ENCODE results near the gene SERPINB12.

SERPINB12 gene, protein sequence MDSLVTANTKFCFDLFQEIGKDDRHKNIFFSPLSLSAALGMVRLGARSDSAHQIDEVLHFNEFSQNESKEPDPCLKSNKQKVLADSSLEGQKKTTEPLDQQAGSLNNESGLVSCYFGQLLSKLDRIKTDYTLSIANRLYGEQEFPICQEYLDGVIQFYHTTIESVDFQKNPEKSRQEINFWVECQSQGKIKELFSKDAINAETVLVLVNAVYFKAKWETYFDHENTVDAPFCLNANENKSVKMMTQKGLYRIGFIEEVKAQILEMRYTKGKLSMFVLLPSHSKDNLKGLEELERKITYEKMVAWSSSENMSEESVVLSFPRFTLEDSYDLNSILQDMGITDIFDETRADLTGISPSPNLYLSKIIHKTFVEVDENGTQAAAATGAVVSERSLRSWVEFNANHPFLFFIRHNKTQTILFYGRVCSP

DNA sequence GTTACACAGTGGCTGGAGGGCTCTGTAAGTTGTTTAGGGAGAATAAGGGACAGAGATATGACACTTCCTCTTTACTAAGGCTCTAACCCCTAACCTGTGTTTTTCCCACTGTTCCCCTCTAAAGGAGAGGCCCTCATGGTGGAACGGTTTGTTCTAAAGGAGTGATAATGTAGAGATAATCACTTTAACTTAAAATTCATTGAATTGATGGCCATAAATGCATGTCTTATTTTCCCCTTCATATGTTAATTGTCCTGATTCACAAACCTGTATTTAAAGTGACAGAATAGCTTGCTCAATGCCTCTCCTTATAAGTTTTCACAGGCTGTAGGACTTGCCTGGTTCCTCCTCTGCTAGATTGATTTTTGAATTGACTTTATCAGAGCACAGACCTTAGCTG is at the start of gene SERPINB12:
TSS of gene SERPINB12 (plus strand) at position 301 of the 400 bp plus-strand sequence. CDS start 13,791 bp downstream, outside the sequence.
- no peak for FAIRE-seq

DNA sequence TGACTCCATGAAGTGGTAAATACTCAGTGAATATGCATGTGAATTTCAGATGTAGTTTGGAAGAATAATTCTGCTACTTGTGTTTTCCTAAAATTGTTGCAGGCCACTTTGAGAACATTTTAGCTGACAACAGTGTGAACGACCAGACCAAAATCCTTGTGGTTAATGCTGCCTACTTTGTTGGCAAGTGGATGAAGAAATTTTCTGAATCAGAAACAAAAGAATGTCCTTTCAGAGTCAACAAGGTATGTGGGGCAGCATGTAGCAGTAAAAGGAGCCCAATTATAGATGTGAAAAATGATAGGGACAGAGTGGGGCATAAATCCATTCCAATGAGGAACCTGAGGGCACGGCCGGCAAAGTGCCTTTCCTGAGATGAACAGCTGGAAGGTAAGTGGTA is 49.3 kb upstream of the SERPINB12 start:
- FAIRE-seq, result no peak

DNA sequence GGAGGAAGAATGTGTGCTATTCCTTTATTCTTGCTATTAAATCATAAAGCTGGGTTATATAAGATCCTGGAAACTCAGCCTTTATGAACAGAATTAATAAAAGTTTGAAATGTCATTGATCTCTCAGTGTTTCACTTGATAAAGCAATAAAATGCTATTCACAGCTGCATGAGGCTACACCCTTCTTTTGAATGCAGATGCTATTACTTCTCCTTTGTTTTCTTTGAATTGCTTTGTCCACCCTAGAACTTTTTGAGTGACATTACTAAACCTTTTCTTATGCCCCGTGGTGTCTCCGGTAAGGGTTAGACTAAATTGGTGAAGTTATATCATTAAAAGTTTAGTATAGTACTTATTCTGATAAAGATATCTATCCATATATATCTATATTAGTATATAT is 46.5 kb upstream of the SERPINB12 start:
- FAIRE-seq, result no peak

DNA sequence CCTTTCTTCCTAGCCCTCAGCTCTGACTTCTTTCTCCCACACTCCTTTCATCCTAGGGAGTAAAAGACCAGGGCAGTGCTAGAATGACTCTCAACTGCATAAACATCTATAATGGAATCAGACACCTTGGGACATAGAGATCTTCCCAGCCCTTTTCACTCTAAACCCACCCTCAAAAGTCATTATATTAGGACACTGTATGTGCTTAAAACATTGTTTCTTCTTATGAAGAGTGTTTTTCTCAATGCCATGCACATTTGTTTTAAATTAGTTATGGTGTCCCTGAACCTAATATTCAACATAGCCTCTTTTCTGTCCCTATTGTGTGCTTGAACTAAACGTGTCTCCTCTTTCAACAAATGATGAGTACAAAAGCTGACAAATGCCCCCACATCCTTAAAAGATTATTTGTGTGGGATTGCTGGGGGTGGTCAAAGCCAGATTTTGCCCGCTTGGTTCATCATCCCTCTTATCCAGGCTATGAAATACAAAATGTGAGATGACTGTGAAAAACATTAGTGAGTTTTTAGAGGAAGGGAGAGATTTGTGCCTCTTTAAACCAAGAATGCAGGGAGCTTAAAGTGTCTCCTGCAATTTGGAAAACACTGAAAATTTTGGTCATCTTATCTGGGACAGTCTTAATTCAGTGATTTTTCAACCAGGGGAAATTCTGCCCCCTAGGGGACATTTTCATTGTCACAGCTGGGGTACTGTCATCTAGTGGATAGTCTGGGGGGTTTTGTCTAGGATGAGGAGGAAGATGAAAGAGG is 36.4 kb upstream of the SERPINB12 start:
- FAIRE-seq, result no peak

DNA sequence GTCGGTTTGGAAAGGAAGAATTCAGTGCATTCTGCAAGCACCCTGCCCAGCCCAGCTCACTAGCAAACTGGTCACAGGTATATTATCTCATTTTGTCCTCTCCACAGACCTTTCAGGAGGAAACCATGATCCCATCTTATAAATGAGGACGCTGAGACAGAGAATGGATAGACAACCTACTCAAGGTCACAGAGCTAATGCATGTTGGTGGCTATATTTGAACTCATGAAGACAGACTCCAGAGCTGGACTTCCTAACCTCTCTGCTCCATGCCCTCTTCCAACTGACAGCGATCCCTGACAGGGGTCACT is 35.9 kb upstream of the SERPINB12 start:
- FAIRE-seq, result no peak

DNA sequence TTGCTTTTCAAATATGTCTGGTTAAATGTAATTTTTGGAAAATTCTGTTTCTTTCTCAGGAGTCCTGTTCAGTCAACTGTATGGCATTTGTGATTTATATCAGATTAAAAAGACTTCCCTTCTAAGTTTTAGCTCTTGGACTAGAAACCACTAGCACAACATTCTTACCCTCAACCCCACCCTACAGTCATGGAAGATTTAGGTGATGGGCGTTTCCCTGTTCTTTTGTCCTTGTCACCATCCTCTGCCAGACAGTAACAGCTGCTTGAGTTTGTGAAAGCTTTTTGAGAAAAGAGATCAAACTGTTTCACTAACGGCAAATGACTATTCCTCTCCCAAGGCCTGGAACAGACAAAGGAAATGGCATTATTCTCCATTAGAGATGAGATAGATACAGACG is 33.6 kb upstream of the SERPINB12 start:
- no peak for FAIRE-seq

DNA sequence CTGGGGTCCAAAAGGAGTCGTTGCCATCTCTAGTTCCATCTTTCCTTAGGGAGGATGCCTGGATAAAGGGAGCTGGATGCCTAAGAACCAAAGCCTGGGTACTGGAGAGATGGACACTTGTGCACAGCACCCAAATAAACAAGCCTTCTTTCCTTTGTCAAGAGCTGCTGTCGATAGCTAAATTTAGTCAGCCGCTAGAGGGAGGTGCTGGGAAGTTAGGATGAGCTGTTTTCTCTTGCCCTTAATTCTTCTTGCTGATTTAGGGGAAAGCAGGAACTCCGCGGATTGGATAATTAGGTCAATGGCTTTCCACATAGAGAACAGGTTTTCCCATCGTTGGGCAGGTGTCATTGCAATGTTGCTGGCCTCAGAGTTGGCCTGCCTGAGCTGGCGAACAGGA is 30.9 kb upstream of the SERPINB12 start:
- no peak for FAIRE-seq

DNA sequence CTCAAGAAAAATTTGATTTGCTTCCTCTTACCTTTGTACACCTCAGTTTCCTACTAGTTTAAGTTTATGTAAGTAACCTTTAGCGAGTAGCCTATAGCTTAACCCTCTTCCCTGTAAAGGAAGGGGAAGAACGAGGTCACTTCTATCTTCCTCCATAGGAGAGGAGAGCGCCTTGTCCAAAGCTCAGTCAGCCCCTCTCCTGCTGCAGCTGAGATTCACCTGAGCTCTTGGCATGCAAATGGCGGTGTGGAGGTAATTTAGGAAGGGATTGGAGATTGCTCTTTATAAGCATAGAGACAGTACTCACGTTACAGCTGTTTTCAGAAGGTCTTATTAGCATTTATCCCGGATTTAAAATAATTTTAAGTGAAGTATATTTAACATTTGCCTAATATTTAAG is 27.8 kb upstream of the SERPINB12 start:
- no peak for FAIRE-seq

DNA sequence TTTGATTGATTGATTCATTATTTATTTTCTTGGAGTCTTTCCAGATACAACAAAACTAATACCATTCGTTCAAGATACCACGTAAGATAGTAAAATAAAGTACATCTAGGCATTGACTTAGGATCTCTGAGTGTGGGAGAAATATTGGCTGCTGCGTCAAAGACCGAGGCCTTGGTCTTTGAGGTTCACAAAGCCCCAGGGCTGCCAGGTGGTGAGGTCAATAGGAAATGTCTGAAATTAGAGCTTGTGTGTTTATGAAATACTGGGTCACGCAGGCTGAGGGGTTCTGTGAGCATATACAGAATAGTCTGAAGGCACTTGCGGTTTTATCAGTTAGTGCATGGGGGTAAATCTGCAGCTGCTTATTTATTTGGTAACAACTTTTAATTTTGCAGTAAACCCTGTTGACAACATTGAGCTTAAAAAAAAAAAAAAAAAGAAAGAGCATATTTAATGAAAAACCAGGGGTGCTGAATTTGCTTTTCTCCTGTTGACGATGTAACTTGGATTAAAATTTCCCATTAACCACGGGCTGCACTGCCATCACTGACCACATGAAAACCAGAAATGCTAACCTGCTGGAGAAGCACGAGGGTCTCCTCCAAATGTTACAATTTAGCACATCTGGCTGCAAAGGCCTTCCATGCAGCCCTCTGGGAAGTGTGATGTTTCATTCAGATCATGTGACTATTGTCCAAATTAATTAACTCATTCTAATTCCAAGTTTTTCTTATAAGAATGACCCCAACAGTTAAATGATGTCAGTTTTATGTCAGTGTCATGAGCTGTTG is 27.1 kb upstream of the SERPINB12 start:
- no peak for FAIRE-seq

DNA sequence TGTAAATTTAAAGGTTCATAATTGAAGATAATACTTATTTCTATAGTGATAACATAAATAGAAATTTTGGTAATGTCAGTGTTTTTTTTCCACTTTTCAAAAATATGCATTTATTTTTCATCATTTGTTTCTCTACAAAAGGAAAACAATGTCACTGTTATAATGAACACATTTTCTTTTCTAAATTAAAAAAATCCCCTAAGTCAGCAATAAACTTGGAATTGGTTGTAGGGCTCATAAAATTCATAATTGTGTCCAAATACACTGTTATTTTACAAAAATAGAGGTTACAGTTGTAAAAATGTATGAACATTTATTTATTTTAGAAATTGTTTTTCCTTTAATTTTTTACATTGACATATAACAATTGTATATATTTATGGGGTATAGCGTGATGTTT is 26.4 kb upstream of the SERPINB12 start:
- FAIRE-seq, result no peak

DNA sequence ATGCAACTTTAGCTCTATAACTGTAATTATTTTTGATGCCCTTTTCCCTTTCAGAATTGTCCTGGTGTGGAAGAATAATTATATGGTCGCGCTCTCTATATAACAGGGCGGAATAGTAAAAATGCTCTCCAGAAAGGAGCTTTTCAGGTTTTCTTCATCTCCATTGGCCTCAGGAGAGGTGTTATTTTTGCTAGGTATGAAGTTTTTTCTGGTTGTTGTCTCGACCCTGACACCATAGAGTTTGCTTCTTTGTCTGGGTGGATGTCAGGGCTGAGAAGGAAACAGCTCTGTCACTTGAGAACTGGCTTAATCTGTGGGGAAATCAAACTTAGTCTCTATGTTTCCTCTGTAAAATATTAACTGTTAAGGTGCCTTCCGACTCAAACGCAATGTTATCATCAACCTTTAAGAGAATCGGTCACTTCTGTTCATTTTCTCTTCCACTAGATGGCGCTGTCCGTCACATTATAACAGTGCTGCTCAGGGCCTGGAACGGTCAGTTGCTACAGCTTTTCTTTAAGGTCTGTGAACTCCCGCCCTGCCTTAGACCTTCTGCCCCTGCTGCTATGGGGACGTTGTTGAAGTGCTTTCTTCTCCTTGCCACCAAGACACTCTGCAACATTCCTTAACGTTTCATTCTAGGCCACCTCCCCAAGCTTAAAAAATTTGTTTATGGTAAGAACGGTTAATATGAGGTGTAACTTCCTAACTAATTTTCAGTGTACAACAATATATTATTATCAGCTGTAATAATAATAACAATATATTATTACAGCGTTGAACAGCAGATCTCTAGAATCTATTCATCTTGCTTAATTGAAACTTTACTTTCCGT is 23.8 kb upstream of the SERPINB12 start:
- peak; percentile 48 for FAIRE-seq

DNA sequence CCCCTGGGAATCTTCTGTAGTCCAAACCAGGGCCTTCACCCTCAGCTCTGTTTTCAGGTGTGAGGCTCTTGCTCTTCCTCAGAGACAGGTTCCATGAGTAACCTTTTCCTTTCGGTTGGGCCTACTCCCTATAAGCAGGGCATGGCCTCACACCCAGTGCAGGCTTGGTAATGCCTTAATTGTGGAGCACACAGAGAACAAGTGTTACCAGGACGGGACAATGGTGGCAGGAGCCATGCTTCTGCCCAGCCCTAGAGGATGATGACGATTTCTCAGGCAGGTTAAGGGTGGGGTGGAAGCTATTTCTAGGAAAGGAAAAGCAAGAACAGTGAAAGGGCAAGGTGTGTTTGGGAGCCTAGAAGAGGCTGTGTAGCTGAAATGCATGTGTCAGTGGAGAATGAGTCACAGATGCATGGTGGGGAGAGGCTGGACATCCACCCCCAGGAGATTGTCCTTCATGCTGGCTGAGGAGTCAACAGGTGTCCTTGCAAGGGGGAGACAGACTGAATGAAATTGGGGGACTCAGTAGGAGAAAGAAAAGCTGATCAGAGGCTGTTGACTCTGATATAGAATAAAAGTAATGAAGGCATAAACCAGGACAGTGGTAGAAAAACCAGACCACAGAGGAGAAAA is 22.0 kb upstream of the SERPINB12 start:
- FAIRE-seq, result no peak

DNA sequence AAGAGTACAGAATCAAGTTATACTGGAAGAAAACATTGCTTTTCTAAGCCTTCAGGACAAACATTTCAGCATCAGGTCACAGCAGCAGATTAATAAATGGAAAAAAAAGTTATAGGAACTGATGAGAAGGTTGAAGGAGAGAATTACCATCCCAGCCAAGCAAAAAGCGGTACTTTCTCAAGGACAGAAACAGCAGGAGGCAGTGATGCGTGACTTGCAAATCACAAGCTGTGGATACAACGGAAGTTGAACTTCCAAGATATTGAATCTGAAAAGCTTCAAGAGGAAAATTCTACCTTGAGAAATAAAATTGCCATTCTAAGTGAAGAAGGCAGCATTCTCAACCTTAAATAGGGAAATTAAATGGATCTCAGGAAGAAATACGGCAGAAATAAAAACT is 18.5 kb upstream of the SERPINB12 start:
- FAIRE-seq, result no peak

DNA sequence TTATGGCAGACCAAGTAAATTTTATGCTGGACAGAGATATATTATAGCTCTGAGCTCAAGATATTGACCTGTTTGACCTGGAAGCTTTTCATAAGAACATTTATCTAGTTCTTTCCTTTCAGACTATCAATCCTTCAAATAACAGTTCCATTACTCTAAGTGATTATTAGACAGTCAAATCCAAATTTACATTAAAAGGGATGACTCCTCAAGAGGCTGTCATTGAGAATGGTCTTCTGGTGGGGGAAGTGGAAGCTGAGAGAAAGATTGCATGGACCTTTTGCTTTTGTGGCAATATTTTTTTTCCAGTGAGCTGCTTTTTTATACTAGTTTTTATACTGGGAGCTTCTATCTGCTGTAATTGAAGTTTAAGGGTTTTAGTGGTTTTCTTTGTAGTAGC is 14.9 kb upstream of the SERPINB12 start:
- FAIRE-seq, result no peak

DNA sequence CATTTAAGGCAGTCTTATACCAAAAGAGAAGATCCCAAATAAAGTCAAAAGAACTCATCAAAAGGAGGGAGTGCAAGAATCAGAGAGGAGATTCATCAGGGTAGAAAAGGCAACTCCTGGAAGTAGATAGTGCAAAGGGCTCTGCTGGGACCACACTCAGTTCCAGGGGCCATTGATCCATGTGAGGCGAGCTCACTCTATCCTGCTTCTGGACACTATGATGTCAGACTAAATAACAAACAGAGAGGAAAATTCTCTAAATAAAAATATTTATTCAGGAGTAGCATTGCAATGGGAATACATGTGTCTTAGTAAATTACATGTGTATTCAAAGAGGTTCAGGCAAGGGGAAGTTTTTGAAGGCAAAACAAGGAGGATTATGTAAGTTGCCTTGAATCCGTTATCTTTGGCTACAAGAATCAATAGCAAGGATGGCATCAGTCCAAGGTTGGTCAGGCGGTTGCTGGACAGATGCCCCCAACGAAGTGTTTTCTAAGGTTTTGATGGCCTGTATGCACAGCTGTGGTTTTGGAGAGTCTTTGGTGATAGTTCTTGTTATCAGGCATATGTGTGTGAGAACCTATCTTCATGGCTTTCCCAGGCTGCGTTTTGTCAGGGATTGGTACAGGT is 13.2 kb upstream of the SERPINB12 start:
- no peak for FAIRE-seq

DNA sequence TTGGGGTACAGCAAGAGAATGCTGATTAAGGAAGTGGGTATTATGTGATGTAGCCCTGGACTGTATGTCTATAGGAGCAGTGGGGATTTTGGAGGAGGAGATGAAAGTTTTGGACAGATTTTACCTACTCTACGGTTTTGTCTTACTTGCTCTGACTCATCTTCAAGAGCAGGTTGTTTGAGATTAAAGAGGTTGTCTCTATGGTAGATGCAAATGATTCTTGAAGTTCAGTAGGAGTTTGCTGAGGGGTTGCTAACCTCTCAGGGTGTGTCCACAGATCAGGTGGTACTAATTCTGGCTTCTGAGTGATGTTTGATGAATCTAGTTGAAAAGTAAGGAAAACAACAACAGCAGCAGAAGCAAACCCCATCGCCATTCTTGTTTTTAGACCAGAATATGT is 9.7 kb upstream of the SERPINB12 start:
- no peak for FAIRE-seq

DNA sequence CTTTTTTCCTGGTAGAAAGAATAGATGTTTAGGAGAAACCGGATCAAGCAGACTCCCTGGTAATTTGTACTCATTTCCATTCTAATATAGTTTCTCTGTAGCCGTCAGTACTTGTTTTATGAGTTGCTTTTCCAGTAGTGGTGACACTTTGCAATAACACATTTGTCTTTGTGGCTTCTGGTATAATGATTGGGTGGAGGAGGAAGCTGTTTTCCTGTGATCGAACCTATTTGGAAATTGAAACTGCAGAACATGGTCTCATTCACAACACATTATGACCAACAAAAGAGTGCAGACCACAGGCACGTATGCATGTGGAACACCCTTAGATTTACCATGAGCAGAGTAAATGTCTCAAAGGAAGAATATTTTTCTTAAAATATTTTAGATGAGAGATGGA is 7.6 kb upstream of the SERPINB12 start:
- FAIRE-seq, result no peak

DNA sequence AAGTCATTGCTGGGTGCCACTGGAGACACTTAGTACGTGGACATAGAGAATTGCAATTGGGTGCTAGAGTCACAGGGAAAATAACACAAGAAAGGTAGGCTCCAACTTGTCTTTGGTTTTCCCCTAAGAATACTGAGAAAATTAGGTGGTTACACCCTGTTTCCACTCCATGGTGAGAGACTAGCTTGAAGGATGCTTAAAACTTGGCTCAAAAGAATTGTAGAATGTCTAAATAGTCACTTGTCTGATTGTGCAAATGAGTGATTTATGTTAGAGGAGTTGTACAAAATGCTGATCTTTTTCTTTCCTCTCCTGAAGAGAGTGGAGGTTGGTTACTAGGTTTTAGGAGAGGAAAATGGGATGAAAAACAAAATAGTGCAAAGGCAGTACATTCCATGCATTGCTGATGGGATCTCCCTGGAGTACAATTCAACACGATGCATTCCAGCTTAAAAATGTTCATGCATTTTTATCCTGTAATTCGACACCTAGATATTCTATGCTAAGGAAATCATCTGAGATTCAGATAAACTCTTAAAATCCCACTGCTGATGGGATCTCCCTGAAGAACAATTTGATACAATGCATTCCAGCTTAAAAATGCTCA is 2.2 kb upstream of the SERPINB12 start:
- FAIRE-seq, result no peak

DNA sequence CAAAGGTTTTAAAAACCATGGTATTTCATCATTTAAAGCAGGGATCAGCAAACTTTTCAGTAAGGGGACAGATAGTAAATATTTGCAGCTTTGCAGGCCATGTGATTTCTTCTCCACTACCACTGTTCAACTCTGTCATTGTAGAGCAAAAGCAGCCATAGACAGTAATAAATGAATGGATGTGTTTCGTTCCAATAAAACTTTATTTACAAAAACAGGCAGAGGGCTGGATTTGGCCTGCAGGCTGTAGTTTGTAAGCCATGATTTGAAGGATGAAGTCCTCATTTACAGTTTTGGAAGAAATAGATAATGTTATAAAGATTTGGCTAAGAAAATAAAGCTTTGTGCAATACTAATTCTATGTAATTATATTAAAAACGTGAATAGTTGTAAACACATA is 1.8 kb downstream of the SERPINB12 start:
- FAIRE-seq, result no peak

DNA sequence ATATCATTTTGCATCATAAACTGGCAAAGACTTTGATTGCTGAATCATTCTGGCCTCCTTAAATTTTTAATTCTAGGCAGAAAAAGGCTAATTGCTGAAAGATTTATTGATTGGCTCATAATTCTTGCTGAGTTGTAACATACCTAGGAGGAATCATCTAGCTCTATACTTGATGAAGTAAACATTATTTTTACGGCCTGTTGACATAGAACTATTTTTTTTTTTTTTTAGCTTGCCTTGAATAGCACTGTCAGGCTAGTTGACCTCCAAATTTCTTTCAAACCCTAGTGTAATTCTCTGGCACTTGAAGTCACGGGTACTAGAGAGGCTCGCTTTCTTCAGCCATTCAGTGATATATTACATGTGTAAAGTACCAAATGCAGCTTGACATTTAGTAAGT is 2.8 kb downstream of the SERPINB12 start:
- FAIRE-seq, result no peak

DNA sequence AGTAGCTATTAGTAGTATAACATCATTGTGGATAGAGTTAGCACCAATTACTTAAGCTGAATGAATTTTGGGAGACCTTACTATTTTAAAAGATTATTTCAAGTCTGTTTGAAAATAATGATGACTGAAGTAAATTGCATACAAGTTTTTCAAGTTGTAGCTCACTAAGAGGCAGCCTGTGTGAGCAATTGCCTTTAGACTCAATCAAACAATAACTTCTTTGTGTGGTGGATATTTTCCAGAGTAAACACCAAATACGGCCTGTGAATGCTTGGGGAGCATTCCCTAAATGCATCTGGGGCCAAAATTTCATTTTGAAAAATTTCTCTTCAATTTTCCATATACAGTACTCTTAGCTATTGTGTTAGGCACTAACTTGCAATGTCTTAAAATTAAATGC is 7.9 kb downstream of the SERPINB12 start:
- no peak for FAIRE-seq

Measured in TTC549 (cell line).